ENCODE results near the gene DRAP1.

GRCh38 chr11:65870307-65870658, 48.9 kb upstream of the DRAP1 start:
- no peak for TF ChIP-seq GATA2 (IDR thresholded peaks at IDR 0.05; ENCODE audit: low read depth, low read length)
- no peak for TF ChIP-seq GATA3 (IDR thresholded peaks at IDR 0.05; ENCODE audit: low read depth, low read length)
